Measurements from ENCODE around the gene C10orf53.

Gene C10orf53

GRCh38 chr10:49738616-49739360, 59.3 kb downstream of the C10orf53 start:
- DNase-seq, result no peak

GRCh38 chr10:49739426-49739825, 60.0 kb downstream of the C10orf53 start:
- no peak for DNase-seq

- no peak for DNase-seq
Measured at GRCh38 chr10:49740346-49741107, 61.1 kb downstream of the C10orf53 start.

GRCh38 chr10:49741108-49741995, 61.9 kb downstream of the C10orf53 start:
- DNase-seq, result no peak

GRCh38 chr10:49742683-49743463, 63.4 kb downstream of the C10orf53 start:
- no peak for DNase-seq

GRCh38 chr10:49743464-49744075, 64.1 kb downstream of the C10orf53 start:
- no peak for DNase-seq

GRCh38 chr10:49744091-49744685, 64.7 kb downstream of the C10orf53 start:
- no peak for DNase-seq

GRCh38 chr10:49744924-49745605, 65.6 kb downstream of the C10orf53 start:
- DNase-seq, result no peak

- DNase-seq, result no peak
Measured at GRCh38 chr10:49745756-49746155, 66.3 kb downstream of the C10orf53 start.

DNA sequence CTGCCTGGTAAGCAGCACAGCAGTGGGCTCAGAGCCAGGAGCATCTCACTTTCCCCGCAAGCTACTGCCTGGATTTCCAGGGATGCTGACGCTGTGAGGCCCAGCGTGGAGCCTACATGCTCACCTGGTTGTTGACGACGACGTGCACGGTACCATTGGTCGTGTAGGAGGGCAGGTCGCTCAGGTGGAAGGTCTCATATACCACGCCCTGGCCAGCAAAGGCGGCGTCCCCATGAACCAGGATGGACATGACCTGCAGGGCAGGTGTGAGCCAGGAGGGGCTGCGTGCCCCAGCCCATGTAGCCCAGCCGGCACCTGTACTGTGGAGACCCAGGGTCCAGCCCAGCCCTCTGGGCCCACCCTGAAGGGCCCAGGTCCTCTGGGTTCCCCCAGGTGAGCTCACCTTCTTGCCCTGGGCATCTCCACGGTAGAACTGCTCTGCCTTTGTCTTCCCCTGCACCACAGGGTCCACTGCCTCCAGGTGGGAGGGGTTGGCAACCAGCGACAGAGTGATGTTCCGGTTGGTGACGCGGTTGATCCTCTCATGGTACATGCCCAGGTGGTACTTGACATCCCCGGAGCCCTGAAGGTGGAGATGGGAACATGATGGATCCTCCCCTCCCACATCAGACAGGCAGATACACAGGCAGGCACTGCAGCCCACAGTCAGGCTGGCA, 67.3 kb downstream of the C10orf53 start:
- DNase-seq, result no peak

Data from retina (tissue), 1 donor.